ES-I3 (cell line): ENCODE data around the gene CORO2B.

Experiments
- H3K36me3 ChIP-seq: 2 replicates; pipeline ENCODE4 v1.6.1; 2013; ENCODE audit warnings: mild to moderate bottlenecking, low read length, control low read depth, moderate library complexity; ENCODE audit not compliant: insufficient read depth
- H3K4me1 ChIP-seq: 2 replicates; pipeline ENCODE4 v1.6.1; 2013; ENCODE audit warnings: mild to moderate bottlenecking, control low read depth, low read length; ENCODE audit not compliant: insufficient read depth
- H3K9ac ChIP-seq: 2 replicates; pipeline ENCODE4 v1.6.1; 2013; ENCODE audit warnings: low read depth, mild to moderate bottlenecking, low read length, moderate library complexity
- H3K9me3 ChIP-seq: 2 replicates; pipeline ENCODE4 v1.6.1; 2013; ENCODE audit warnings: mild to moderate bottlenecking, low read length, moderate library complexity; ENCODE audit not compliant: control insufficient read depth, insufficient read depth

Gene CORO2B, protein sequence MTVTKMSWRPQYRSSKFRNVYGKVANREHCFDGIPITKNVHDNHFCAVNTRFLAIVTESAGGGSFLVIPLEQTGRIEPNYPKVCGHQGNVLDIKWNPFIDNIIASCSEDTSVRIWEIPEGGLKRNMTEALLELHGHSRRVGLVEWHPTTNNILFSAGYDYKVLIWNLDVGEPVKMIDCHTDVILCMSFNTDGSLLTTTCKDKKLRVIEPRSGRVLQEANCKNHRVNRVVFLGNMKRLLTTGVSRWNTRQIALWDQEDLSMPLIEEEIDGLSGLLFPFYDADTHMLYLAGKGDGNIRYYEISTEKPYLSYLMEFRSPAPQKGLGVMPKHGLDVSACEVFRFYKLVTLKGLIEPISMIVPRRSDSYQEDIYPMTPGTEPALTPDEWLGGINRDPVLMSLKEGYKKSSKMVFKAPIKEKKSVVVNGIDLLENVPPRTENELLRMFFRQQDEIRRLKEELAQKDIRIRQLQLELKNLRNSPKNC

GRCh38 chr15:68578980-68579935 lies at the start of gene CORO2B:
TSS of gene CORO2B (plus strand) at chr15:68578993. CDS start at chr15:68579263, 270 bp downstream.
- Histone ChIP-seq H3K9me3 (no peaks in the 10 kb centered on the region), H3K4me1 (peaks cover 29% of the 10 kb centered on the region), H3K9ac (peak within 1 kb of the TSS; percentile 72), H3K36me3 (no peaks in the 10 kb centered on the region; the same call in 1 of the 2 replicates)

DNA sequence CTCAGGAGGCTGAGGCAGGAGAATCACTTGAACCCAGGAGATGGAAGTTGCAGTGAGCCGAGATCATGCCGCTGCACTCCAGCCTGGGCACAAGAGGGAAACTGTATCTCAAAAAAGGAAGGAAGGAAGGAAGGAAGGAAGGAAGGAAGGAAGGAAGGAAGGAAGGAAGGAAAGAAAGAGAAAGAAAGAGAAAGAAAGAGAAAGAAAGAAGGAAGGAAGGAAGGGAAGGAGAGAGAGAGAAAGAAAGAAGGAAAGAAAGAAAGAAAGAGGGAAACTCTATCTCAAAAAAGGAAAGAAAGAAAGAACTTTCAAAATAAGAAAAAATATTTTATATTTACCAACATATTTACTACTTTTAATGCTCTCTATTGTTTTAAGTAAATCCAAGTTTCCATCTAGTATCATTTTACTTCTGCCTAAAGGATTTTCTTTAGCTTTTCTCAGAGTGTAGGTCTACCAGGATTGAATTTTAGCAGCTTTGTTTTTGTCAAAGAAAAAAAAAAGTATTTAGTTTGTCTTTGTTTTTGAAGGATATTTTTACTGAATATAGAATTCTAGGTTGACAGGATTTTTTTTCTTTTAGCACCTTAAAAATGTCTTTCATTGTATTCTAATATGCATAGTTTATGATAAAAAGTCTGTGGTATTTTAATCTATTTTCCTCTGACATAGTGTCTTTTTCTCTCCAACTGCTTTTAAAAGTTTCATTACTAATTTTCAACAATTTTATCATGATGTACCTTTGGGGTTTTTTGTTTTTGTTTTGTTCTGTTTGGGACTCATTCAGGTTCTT lies 47.2 kb upstream of the CORO2B start:
- H3K9me3 ChIP-seq: peaks cover 2% of the 10 kb centered on the region
- H3K4me1 ChIP-seq: no peaks in the 10 kb centered on the region
- no peak overlapping the region for H3K9ac ChIP-seq
- no peaks in the 10 kb centered on the region for H3K36me3 ChIP-seq

DNA sequence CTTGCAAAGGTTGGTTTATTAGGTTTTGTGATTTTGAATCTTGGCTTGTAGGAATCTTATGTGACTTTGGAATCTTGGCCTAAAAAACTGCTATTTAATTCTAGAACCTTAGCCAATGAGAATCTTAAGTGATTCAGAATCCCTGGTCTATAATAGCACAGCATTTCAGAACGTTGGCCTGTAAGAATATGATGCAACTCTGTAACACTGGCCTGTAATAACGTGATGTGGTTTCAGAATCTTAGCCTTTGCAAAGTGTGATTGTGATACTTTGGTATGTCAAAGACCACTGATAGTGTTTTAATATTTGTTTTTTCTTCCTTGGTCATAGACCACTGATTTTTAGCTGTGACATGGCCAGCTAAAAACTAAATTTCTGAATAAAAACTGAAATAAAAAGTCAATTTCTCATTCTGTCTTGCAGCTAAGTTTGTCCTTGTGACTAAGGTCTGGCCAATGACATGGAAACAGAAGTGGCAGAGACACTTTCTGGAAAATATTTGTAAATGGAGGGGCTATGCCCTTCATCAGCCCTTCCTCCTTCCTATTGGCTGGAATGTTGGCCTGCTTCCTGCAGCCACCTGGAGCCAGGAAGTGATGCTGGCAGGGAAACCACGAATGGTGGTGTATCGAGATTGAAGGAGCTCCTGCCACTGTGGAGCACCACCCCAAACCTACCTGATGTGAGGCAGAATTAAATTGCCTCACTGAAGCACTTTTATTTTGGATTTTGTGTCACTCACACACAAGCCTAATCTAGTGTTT lies 42.3 kb upstream of the CORO2B start:
- Histone ChIP-seq H3K9me3 (peaks cover 8% of the 10 kb centered on the region), H3K4me1 (no peaks in the 10 kb centered on the region), H3K9ac (no peak overlapping the region), H3K36me3 (no peaks in the 10 kb centered on the region)

GRCh38 chr15:68537097-68537496 lies 41.7 kb upstream of the CORO2B start:
- H3K4me1 ChIP-seq: no peaks in the 10 kb centered on the region
- H3K9me3 ChIP-seq: peaks cover 7% of the 10 kb centered on the region
- no peaks in the 10 kb centered on the region for H3K36me3 ChIP-seq
- H3K9ac ChIP-seq: no peak overlapping the region

DNA sequence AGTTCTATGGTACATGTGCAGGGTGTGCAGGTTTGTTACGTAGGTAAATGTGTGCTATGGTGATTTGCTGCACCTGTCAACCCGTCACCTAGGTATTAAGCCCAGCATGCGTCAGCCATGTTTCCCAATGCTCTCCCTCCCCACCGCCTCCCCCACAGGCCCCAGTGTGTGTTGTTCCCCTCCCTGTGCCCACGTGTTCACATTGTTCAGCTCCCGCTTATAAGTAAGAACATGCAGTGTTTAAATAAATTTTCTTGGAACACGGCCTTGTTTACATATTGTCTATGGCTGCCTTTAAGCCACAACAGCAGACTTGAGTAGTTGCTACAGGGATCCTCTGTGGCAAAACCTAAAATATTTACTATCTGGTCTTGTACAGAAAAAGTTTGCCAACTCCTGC lies 41.3 kb upstream of the CORO2B start:
- Histone ChIP-seq H3K36me3 (no peaks in the 10 kb centered on the region), H3K9ac (no peak overlapping the region), H3K4me1 (no peaks in the 10 kb centered on the region), H3K9me3 (peaks cover 6% of the 10 kb centered on the region; the same call in 1 of the 2 replicates)

- Histone ChIP-seq H3K36me3 (no peaks in the 10 kb centered on the region), H3K9ac (no peak overlapping the region), H3K4me1 (no peaks in the 10 kb centered on the region), H3K9me3 (peaks cover 6% of the 10 kb centered on the region; the same call in 1 of the 2 replicates)
Observed at GRCh38 chr15:68538311-68538710, 40.5 kb upstream of the CORO2B start.

DNA sequence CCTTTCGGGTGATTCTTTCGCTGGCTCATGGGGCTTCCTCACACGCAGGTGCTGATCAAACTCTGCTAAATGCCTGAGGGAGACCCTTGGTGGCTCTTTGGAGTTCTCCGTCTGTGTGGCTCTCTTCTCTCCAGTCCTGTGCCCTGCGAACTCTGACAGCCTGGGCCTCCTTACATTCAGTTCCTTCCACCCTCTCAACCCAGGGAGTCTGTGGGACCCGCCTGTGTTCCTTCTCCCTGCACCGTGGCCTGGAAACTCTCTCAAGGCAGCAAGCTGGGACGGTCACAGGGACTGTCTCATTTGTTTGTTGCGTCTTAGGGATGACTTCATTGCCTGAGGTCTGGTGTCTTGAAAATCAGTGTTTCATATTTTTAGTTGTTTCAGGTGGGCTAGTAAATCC lies 37.0 kb upstream of the CORO2B start:
- no peaks in the 10 kb centered on the region for H3K4me1 ChIP-seq
- H3K36me3 ChIP-seq: no peaks in the 10 kb centered on the region
- no peak overlapping the region for H3K9ac ChIP-seq
- peaks cover 6% of the 10 kb centered on the region; the same call in 1 of the 2 replicates for H3K9me3 ChIP-seq

- Histone ChIP-seq H3K36me3 (no peaks in the 10 kb centered on the region), H3K9me3 (peaks cover 6% of the 10 kb centered on the region; the same call in 1 of the 2 replicates), H3K4me1 (no peaks in the 10 kb centered on the region), H3K9ac (no peak overlapping the region)
Observed at GRCh38 chr15:68542348-68542747, 36.4 kb upstream of the CORO2B start.

- Histone ChIP-seq H3K36me3 (no peaks in the 10 kb centered on the region), H3K9me3 (peaks cover 6% of the 10 kb centered on the region; the same call in 1 of the 2 replicates), H3K9ac (no peak overlapping the region), H3K4me1 (no peaks in the 10 kb centered on the region)
Observed at GRCh38 chr15:68542771-68543164, 36.0 kb upstream of the CORO2B start.

DNA sequence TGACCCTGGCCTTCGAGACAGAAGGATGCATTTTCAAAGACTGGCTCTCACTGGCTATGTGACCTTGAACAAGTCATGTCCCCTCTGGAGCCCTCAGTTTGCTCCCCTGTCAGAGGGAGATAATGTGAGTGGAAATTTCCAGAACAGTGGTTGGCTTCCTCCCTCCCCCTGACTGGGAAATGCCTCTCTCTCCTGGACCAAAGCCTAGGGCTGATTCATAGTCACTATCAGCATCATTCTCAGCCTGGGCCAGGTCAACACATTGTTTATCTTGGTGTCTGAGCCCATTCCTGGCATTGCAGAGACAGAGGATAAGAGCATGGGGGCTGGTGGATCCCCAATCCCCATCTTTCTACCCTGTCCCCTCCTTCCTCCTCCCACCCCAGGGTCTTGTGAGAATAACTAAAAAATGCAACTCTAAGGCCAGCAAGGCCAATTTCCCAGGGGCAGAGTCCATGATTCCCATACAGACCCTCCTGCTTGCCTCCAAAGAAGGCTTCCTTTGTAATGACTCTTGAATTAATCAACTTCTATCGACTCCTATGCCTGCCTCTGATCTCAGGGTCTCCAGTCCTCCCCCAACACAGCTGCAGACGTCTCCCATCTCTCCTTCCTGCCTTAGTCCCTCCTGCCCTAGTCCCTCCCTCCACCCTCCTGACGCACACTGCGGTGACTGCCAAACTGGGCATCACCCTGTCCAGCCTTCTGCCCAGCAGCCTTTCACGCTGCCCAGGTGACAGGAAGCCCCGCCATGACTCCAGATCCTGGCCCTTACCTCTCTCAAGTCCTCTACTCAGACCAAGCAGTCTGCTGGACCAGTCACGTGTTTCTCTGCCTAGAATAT lies 35.4 kb upstream of the CORO2B start:
- Histone ChIP-seq H3K9ac (no peak overlapping the region), H3K36me3 (no peaks in the 10 kb centered on the region), H3K9me3 (peaks cover 6% of the 10 kb centered on the region; the same call in 1 of the 2 replicates)

GRCh38 chr15:68546318-68546717 lies 32.5 kb upstream of the CORO2B start:
- Histone ChIP-seq H3K4me1 (no peaks in the 10 kb centered on the region), H3K36me3 (no peaks in the 10 kb centered on the region), H3K9me3 (no peaks in the 10 kb centered on the region)

More for the DNA sequence above, 35.4 kb upstream of the CORO2B start:
- H3K4me1 ChIP-seq: no peaks in the 10 kb centered on the region

DNA sequence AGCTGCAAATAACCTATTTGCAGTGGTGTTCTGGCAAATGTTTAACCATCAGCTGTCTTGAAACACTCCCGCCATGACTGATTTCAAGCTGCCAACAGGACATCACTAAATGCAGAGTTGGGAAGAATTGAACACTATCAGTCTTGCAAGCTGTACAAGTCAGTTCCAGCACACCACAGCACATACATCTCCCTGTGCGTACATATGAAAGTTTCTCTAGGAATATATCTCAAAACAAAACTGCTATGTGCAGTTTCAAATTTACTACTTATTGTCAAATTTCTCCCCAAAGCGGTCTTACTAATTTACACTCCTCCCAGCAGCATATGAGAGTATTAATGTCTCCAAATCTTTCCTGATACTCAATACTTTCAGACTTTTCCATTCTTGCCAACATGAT lies 30.4 kb upstream of the CORO2B start:
- Histone ChIP-seq H3K9ac (no peak overlapping the region), H3K9me3 (no peaks in the 10 kb centered on the region)

More at GRCh38 chr15:68546318-68546717, 32.5 kb upstream of the CORO2B start:
- no peak overlapping the region for H3K9ac ChIP-seq

More for the DNA sequence above, 30.4 kb upstream of the CORO2B start:
- Histone ChIP-seq H3K36me3 (no peaks in the 10 kb centered on the region), H3K4me1 (no peaks in the 10 kb centered on the region)
